GM12878 (cell line): ENCODE results near the gene GPR107. TPM values are rescaled to one million over a fixed set of nuclear protein-coding genes. Genes with fewer than 3 reads are reported as not detected.

ENCODE experiments used
- ATAC-seq: fragments of 200-7000 bp; cut with Tn5 transposase; 3 replicates; pipeline ENCODE4 v1.9.1; 2020; ENCODE audit warnings: mild to moderate bottlenecking, moderate library complexity
- BruUV-seq: library from RNA; stranded (reverse); fragments of 400-500 nt; replicated peaks from 2 replicates; lab custom pipeline; 2021; lab: Mats Ljungman, UMichigan
- CTCF ChIA-PET: fragments of 300-600 bp; sonication (Branson Sonifier 250); formaldehyde crosslinking; extraction: SDS; loops from one replicate; lab custom pipeline; 2021; ENCODE audit warnings: inconsistent platforms; lab: Yijun Ruan, JAX
- POLR2A ChIA-PET: fragments of 350-600 bp; formaldehyde crosslinking; extraction: SDS; loops from one replicate; lab custom pipeline; 2021; ENCODE audit warnings: inconsistent platforms; lab: Charles Lee
- RAD21 ChIA-PET: fragments of 300-600 bp; sonication (Branson Sonifier 250); formaldehyde crosslinking; loops from one replicate; lab custom pipeline; 2023; ENCODE audit warnings: antibody characterized with exemption; ENCODE audit not compliant: unreplicated experiment; lab: Charles Lee
- SMC1A ChIA-PET: fragments of 300-600 bp; sonication (Branson Sonifier 250); formaldehyde crosslinking; loops from one replicate; lab custom pipeline; 2023; ENCODE audit not compliant: unreplicated experiment, uncharacterized antibody; lab: Charles Lee
- DNase-seq: peaks from one replicate; pipeline ENCODE4 v3.0.0-alpha.2; 2011; ENCODE audit warnings: low read depth, low spot score
- FAIRE-seq: peaks from 3 replicates; lab custom pipeline; 2011; peaks lifted over from hg19 to GRCh38; lab: Jason Lieb, UNC
- H2AFZ ChIP-seq: 2 replicates; pipeline ENCODE4 v1.6.0; 2011; ENCODE audit warnings: low read depth, low read length, control low read depth; ENCODE audit not compliant: control insufficient read depth
- H3K27ac ChIP-seq: 2 replicates; pipeline ENCODE4 v1.5.1; 2011; ENCODE audit warnings: control low read depth; ENCODE audit not compliant: control insufficient read depth, insufficient read depth
- H3K27me3 ChIP-seq, 2 experiments: replicated peaks in 1 of 2; 2 replicates each; pipeline versions ENCODE4 v1.6.0 to v1.6.1; 2011; ENCODE audit warnings: low read length in 1 of 2; ENCODE audit not compliant: control insufficient read depth in 2 of 2, insufficient read depth in 2 of 2
- H3K36me3 ChIP-seq, 2 experiments: 2 replicates each; pipeline ENCODE4 v1.5.1; 2011; ENCODE audit warnings: low read length in 1 of 2; ENCODE audit not compliant: control insufficient read depth in 2 of 2, insufficient read depth in 2 of 2
- H3K4me1 ChIP-seq: 2 replicates; pipeline ENCODE4 v1.6.1; 2011; ENCODE audit warnings: mild to moderate bottlenecking, low read length, moderate library complexity, mixed read lengths; ENCODE audit not compliant: control insufficient read depth, insufficient read depth
- H3K4me2 ChIP-seq: 2 replicates; pipeline ENCODE4 v1.6.0; 2011; ENCODE audit warnings: control low read depth; ENCODE audit not compliant: control insufficient read depth, insufficient read depth
- H3K4me3 ChIP-seq: fragments of 200-600 bp; sonication (generic); 2 replicates; pipeline ENCODE4 v1.5.1; 2016
- H3K79me2 ChIP-seq: 2 replicates; pipeline ENCODE4 v1.6.0; 2011; ENCODE audit warnings: low read length; ENCODE audit not compliant: control insufficient read depth, insufficient read depth
- H3K9ac ChIP-seq: 2 replicates; pipeline ENCODE4 v1.8.0; 2011; ENCODE audit warnings: low read length, control low read depth, mixed read lengths; ENCODE audit not compliant: control insufficient read depth, insufficient read depth
- H3K9me3 ChIP-seq: replicated peaks from 3 replicates; pipeline ENCODE4 v1.5.1; 2011; ENCODE audit warnings: mild to moderate bottlenecking, low read length; ENCODE audit not compliant: control insufficient read depth, insufficient read depth
- H4K20me1 ChIP-seq: 2 replicates; pipeline ENCODE4 v1.6.0; 2011; ENCODE audit not compliant: control insufficient read depth, insufficient read depth
- BHLHE40 ChIP-seq, 2 experiments: fragments of 450-650 bp in 1 of 2; IDR thresholded peaks; 2 replicates each; pipeline ENCODE4 v1.6.1; 2011 to 2017; ENCODE audit warnings: low read depth in 2 of 2, borderline replicate concordance in 1 of 2, improper control_type of control experiment in 1 of 2, low read length in 1 of 2, mild to moderate bottlenecking in 1 of 2
- CTCF ChIP-seq, 3 experiments: IDR thresholded peaks in 2 of 3; conservative IDR thresholded peaks in 1 of 3; 2 replicates each; pipeline ENCODE4 v1.5.1; 2011; ENCODE audit warnings: low read depth in 3 of 3, low read length in 3 of 3, mild to moderate bottlenecking in 3 of 3, control low read depth in 2 of 3, moderate library complexity in 2 of 3, inconsistent platforms in 1 of 3, mixed read lengths in 1 of 3; ENCODE audit not compliant: control insufficient read depth in 2 of 3, insufficient read depth in 1 of 3; ENCODE audit errors: extremely low read depth in 1 of 3
- EGR1 ChIP-seq, 2 experiments: IDR thresholded peaks; 1 replicate in 1 of 2; 2 replicates in 1 of 2; pipeline ENCODE4 v1.6.1; 2011 to 2012; ENCODE audit warnings: low read depth in 2 of 2, low read length in 2 of 2, borderline replicate concordance in 1 of 2, mild to moderate bottlenecking in 1 of 2, moderate library complexity in 1 of 2
- FOXM1 ChIP-seq: IDR thresholded peaks from 2 replicates; pipeline ENCODE4 v1.6.1; 2012; ENCODE audit warnings: low read depth, mild to moderate bottlenecking, inconsistent platforms, low read length, moderate library complexity
- HCFC1 ChIP-seq: fragments of 150-350 bp; IDR thresholded peaks from 2 replicates; pipeline ENCODE4 v1.6.1; 2014; ENCODE audit warnings: low read length
- HDAC2 ChIP-seq: fragments of 200-600 bp; sonication (generic); IDR thresholded peaks from 2 replicates; pipeline ENCODE4 v1.6.1; 2017
- MTA2 ChIP-seq: fragments of 450-650 bp; IDR thresholded peaks from 2 replicates; pipeline ENCODE4 v1.6.1; 2016; ENCODE audit warnings: low read depth, mild to moderate bottlenecking, moderate library complexity
- MYB ChIP-seq: fragments of 150-350 bp; IDR thresholded peaks from 2 replicates; pipeline ENCODE4 v1.6.1; 2014; ENCODE audit warnings: mild to moderate bottlenecking, low read depth, low read length, borderline replicate concordance
- NBN ChIP-seq: fragments of 450-650 bp; IDR thresholded peaks from 2 replicates; pipeline ENCODE4 v1.6.1; 2016
- RB1 ChIP-seq: fragments of 450-650 bp; formaldehyde crosslinking; IDR thresholded peaks from 2 replicates; pipeline ENCODE4 v1.6.1; 2017; ENCODE audit warnings: mild to moderate bottlenecking, borderline replicate concordance
- SP1 ChIP-seq: IDR thresholded peaks from one replicate; pipeline ENCODE4 v1.6.1; 2011; ENCODE audit warnings: low read depth, low read length
- ZNF207 ChIP-seq: fragments of 450-650 bp; IDR thresholded peaks from 2 replicates; pipeline ENCODE4 v1.6.1; 2014; ENCODE audit warnings: antibody characterized with exemption, mild to moderate bottlenecking, borderline replicate concordance
- ZSCAN29 ChIP-seq: fragments of 450-650 bp; IDR thresholded peaks from 2 replicates; pipeline ENCODE4 v1.6.1; 2017; ENCODE audit warnings: mild to moderate bottlenecking, moderate library complexity
- WGBS: methylation state at CpG from one replicate; pipeline ENCODE4 v1.1.6; 2016; ENCODE audit warnings: low lambda C conversion rate; ENCODE audit not compliant: insufficient replicate concordance, insufficient coverage; ENCODE audit errors: missing lambda C conversion rate; 5-methylcytosine and 5-hydroxymethylcytosine counted together
- in situ Hi-C: fragments of 300-500 bp; cut with MboI; formaldehyde crosslinking; loops from 9 replicates; pipeline ENCODE4 v1.14.3; 2018; ENCODE audit warnings: mixed read lengths
- intact Hi-C: fragments of 100-400 bp; cut with micrococcal nuclease; formaldehyde crosslinking; loops from one replicate; pipeline ENCODE4 v1.14.2; 2022; ENCODE audit not compliant: unreplicated experiment
- polyA plus RNA-seq, 11 experiments: library from polyadenylated mRNA; depleted of rRNA in 4 of 11; unstranded in 6 of 11; stranded (reverse) in 5 of 11; fragments of >200 nt; fragmentation: Nextera tagmentation in 4 of 11; fragmentation: Illumina TruSeq in 1 of 11; extraction: Ambion mirVana in 4 of 11; extraction: Trizol in 1 of 11; gene quantifications; 1 replicate in 1 of 11; 2 replicates in 10 of 11; pipeline versions ENCODE4 v1.2.1 to v1.2.3, GENCODE V29; 2011 to 2016; ENCODE audit warnings: inconsistent platforms in 2 of 11, missing spikeins in 2 of 11, low read depth in 1 of 11
- total RNA-seq, 4 experiments: library from RNA; depleted of rRNA in 3 of 4; stranded (reverse); fragments of >200 nt in 3 of 4; fragmentation: Illumina TruSeq in 1 of 4; extraction: Trizol in 1 of 4; gene quantifications; 2 replicates each; pipeline versions ENCODE4 v1.2.1 to v1.2.3, GENCODE V29; 2013 to 2021
- TF ChIP-seq, protein P1 (sequence below): IDR thresholded peaks from 2 replicates; pipeline ENCODE4 v1.6.1; 2012; ENCODE audit warnings: low read depth, low read length, improper control_type of control experiment
- TF ChIP-seq, protein P2 (sequence below): IDR thresholded peaks from 2 replicates; pipeline ENCODE4 v1.6.1; 2011; ENCODE audit warnings: low read depth, mild to moderate bottlenecking, low read length, moderate library complexity, borderline replicate concordance; ENCODE audit errors: extremely low read depth
- TF ChIP-seq, protein P3 (sequence below): fragments of 450-650 bp; IDR thresholded peaks from 2 replicates; pipeline ENCODE4 v1.6.1; 2017; ENCODE audit warnings: mild to moderate bottlenecking, low read depth, inconsistent platforms; ENCODE audit not compliant: poor library complexity, severe bottlenecking

GPR107 gene
- total and polyA plus RNA-seq, 10 of the 15 experiments (the other 5 are each of a cell fraction or from before 2014, with no cell fraction given): 2.7 to 21.4 (median 10.6) TPM

DNA sequence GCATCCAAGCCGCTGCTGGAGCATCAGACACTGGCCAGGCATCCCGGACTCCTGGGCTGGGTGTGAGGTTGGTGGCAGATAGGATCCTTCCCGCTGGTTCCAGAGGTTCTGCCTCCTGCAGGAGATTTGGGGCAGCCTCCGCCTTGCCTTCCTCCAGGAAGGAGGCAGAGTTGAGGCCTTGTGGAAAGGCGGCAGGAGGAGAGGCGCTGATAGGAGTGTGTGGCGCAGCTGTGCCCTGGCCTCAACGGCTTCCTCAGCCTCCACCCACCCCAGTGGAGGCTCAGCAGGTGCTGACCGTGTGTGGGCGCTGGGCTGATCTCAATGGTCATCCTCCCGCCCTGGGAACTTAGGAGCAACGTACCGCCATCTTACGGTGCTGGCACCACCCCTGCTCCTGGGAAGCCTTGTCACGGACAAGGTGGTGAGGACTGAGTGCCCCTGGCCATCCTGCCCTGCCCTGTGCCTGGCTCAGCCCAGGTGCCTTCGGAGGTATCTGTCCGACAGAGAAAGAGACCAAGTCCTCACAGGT, 128.7 kb downstream of the GPR107 start:
- ChIA-PET POLR2A (no interaction called here), CTCF (no interaction called here), SMC1A (no interaction called here), RAD21 (no interaction called here)
- no peak for DNase-seq
- no peak overlapping the region for H3K4me3 ChIP-seq
- no peak for FAIRE-seq
- no peak overlapping the region for H2AFZ ChIP-seq
- no peak overlapping the region for H3K4me2 ChIP-seq
- no peak overlapping the region for H3K9ac ChIP-seq
- no TSS peak for BruUV-seq
- no peaks in the 10 kb centered on the region for H3K36me3 ChIP-seq
- no peak overlapping the region for H3K27ac ChIP-seq
- intact Hi-C loops (no loop called here), in situ Hi-C loops (no loop called here)
- H4K20me1 ChIP-seq: no peaks in the 10 kb centered on the region
- no peaks in the 10 kb centered on the region for H3K4me1 ChIP-seq
- no peaks in the 10 kb centered on the region for H3K79me2 ChIP-seq
- WGBS: 47% methylated on average over 16 of the region's 17 CpGs
- H3K27me3 ChIP-seq: no peaks in the 10 kb centered on the region; a peak in 1 of 4 replicates
- no peak for ATAC-seq
- H3K9me3 ChIP-seq: no peaks in the 10 kb centered on the region
- no peak for TF ChIP-seq SP1
- no peak for TF ChIP-seq MYB
- TF ChIP-seq ZSCAN29: no peak
- TF ChIP-seq, protein P1, sequence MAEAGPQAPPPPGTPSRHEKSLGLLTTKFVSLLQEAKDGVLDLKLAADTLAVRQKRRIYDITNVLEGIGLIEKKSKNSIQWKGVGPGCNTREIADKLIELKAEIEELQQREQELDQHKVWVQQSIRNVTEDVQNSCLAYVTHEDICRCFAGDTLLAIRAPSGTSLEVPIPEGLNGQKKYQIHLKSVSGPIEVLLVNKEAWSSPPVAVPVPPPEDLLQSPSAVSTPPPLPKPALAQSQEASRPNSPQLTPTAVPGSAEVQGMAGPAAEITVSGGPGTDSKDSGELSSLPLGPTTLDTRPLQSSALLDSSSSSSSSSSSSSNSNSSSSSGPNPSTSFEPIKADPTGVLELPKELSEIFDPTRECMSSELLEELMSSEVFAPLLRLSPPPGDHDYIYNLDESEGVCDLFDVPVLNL: no peak
- TF ChIP-seq, protein P2, sequence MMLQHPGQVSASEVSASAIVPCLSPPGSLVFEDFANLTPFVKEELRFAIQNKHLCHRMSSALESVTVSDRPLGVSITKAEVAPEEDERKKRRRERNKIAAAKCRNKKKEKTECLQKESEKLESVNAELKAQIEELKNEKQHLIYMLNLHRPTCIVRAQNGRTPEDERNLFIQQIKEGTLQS: no peak
- TF ChIP-seq NBN: no peak
- TF ChIP-seq FOXM1: no peak
- no peak for TF ChIP-seq EGR1 (IDR thresholded peaks at IDR 0.05; ENCODE audit: borderline replicate concordance in 1 of 2, low read depth in 2 of 2, low read length in 2 of 2)
- no peak for TF ChIP-seq RB1
- no peak for TF ChIP-seq CTCF (IDR thresholded peaks at IDR 0.05 in 2 of 3, conservative IDR thresholded peaks at IDR 0.05 in 1 of 3; ENCODE audit: control insufficient read depth in 2 of 3, extremely low read depth in 1 of 3, insufficient read depth in 1 of 3, low read depth in 3 of 3, low read length in 3 of 3)
- TF ChIP-seq HCFC1: no peak
- TF ChIP-seq BHLHE40 (IDR thresholded peaks at IDR 0.05; ENCODE audit: borderline replicate concordance in 1 of 2, low read depth in 2 of 2, low read length in 1 of 2): no peak
- TF ChIP-seq HDAC2: no peak
- TF ChIP-seq, protein P3, sequence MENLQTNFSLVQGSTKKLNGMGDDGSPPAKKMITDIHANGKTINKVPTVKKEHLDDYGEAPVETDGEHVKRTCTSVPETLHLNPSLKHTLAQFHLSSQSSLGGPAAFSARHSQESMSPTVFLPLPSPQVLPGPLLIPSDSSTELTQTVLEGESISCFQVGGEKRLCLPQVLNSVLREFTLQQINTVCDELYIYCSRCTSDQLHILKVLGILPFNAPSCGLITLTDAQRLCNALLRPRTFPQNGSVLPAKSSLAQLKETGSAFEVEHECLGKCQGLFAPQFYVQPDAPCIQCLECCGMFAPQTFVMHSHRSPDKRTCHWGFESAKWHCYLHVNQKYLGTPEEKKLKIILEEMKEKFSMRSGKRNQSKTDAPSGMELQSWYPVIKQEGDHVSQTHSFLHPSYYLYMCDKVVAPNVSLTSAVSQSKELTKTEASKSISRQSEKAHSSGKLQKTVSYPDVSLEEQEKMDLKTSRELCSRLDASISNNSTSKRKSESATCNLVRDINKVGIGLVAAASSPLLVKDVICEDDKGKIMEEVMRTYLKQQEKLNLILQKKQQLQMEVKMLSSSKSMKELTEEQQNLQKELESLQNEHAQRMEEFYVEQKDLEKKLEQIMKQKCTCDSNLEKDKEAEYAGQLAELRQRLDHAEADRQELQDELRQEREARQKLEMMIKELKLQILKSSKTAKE: no peak
- no peak for TF ChIP-seq MTA2
- no peak for TF ChIP-seq ZNF207
